ENCODE measurements around the gene FRMD4B.
A peak's percentile ranks its signal among the peaks of the same experiment; 100 is the strongest.
"Not testable (repeated sequence)": the region's sequence is repeated elsewhere in the genome, so short reads cannot be mapped to it uniquely, and the experiment has no call there.

FRMD4B gene

DNA sequence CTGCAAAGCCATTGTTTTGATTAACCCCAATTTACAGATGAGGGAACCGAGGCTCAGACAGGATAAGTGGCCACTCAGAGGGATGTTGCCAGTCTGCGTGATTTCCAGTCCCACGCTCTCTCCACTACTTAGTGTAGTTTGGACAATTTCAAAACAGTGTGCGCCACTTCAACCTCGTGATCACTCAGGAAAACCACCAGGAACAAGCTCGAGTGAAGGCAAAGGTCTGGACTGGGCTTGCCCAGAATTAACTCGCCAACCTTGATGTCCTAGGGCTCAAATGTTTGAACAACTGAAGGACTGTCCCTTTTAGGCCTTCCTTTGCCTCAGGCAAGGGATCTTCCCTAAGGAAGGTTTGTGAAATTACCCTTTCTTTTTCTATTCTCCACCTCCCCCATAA is 139.3 kb downstream of the FRMD4B start:
- Mint-ChIP-seq H3K9me3 (no peaks in the 10 kb centered on the region), H3K4me3 (no peak overlapping the region), H3K27ac (no peak overlapping the region), H3K27me3 (no peaks in the 10 kb centered on the region), H3K4me1 (no peaks in the 10 kb centered on the region), H3K36me3 (no peaks in the 10 kb centered on the region)
- no peak for ATAC-seq

DNA sequence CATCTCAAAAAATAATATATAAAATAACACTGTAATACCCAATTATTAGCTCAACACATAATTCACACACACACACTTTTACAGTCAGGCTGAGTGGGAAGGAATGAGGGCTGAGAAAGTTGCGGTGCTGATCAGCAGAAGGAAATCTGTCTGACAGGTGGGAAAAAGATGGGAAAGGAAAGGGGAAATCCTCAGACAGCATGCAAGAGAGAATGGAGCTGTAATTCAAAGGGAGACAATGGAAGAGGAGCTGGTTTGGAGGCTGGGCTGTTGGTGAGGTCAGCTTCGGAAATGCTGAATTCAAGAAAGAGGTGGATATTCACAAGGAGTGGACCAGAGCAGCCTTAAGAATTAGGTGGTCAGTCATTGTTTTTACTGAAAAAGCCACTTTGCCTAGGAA is 141.8 kb downstream of the FRMD4B start:
- Mint-ChIP-seq H3K27me3 (no peaks in the 10 kb centered on the region), H3K4me1 (no peaks in the 10 kb centered on the region), H3K27ac (no peak overlapping the region), H3K9me3 (no peaks in the 10 kb centered on the region), H3K4me3 (no peak overlapping the region), H3K36me3 (no peaks in the 10 kb centered on the region)
- no peak for ATAC-seq

DNA sequence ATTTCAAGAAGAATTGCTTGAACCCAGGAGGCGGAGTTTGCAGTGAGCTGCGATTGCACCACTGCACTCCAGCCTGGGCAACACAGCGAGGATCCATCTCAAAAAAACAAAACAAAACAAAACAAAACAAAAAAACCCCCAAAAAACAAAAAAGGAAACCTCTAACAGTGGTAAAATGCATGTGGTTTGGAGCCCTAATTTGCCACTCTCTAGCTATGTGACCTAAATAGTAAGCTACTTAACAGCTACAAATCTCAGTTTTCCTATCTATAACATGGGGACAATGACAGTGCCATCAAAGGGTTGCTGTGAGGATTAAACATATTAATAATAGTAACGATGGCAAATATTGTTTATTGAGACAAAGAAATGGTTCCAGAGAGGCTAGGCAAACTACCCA is 144.1 kb downstream of the FRMD4B start:
- no peaks in the 10 kb centered on the region for H3K36me3 Mint-ChIP-seq
- H3K9me3 Mint-ChIP-seq, result no peaks in the 10 kb centered on the region
- no peak overlapping the region for H3K4me3 Mint-ChIP-seq
- no peaks in the 10 kb centered on the region for H3K27me3 Mint-ChIP-seq
- no peak for ATAC-seq
- H3K4me1 Mint-ChIP-seq, result no peaks in the 10 kb centered on the region
- H3K27ac Mint-ChIP-seq, result no peak overlapping the region

DNA sequence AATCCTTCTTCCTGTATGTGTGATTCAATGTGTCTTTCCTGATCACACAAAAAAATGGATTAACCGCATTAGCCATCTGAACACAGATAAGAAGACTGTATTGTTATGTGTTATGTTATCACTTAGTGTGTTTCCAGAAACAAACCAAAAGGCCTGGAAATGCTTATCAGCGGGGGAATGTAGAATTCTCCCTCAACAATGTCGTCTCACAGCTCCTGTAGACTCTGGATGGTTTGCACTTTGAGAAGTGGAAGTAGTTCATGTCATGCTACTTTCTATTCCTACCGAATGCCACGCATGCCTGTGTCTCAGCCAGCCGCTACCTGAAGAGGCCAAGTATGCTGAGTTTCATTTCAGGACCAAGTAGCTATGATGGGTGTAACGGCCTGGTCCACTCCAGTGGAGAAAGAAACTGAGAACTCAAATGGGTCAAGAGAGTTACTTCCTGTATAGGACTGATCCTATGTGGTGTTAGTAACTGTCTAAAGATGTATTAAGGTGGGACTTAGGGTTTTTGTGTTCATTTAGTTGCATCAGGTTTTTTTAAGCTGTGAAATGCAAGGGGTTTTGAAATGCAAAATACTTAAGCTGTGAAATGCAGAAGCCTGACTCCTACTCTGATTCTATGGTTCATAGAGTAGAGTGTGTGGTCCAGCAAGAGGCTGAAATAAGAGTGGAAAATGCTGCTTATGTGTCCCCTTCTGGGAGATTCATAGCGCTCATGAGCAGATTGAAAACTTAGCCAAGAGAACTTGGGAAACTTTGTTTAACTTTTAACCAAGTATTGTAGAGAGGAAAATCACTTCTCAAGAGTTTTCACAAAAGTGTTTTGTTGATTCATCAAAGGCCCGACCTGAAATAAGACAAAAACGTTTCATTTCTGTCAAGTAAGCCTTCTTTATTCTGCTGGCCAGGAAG is 145.0 kb downstream of the FRMD4B start:
- Mint-ChIP-seq H3K4me3 (no peak overlapping the region), H3K36me3 (no peaks in the 10 kb centered on the region), H3K27ac (no peak overlapping the region)

DNA sequence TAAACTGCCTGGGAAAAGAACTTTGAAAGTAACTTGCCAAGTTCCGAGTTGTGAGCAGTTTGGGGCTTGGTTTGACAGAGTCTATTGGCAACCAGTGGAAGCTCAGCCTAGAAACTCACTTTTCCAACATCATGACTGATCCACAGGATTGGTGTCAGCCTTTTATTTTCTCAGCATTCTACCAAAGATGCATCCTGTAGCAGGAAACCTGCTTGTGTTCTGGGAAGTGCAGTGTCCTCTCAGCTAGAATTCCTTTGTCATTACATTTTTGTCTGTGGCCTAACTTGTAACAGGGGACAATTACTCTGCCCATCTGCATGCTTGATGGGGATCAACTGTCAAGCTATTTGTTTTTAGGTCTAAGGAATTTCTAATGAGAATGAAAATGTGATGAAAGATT is 146.8 kb downstream of the FRMD4B start:
- no peaks in the 10 kb centered on the region for H3K36me3 Mint-ChIP-seq
- H3K27ac Mint-ChIP-seq, result no peak overlapping the region
- H3K9me3 Mint-ChIP-seq, result no peaks in the 10 kb centered on the region
- no peak overlapping the region for H3K4me3 Mint-ChIP-seq
- no peaks in the 10 kb centered on the region for H3K27me3 Mint-ChIP-seq
- H3K4me1 Mint-ChIP-seq, result no peaks in the 10 kb centered on the region
- ATAC-seq, result no peak

More for the DNA sequence above, 145.0 kb downstream of the FRMD4B start:
- Mint-ChIP-seq H3K4me1 (no peaks in the 10 kb centered on the region), H3K27me3 (no peaks in the 10 kb centered on the region), H3K9me3 (no peaks in the 10 kb centered on the region)
- peak; percentile 11 for ATAC-seq

- Mint-ChIP-seq H3K9me3 (no peaks in the 10 kb centered on the region), H3K4me3 (no peak overlapping the region), H3K36me3 (no peaks in the 10 kb centered on the region), H3K4me1 (no peaks in the 10 kb centered on the region), H3K27ac (no peak overlapping the region), H3K27me3 (no peaks in the 10 kb centered on the region)
- ATAC-seq, result no peak
These were observed 148.8 kb downstream of the FRMD4B start for GRCh38 chr3:69236812-69237707.

DNA sequence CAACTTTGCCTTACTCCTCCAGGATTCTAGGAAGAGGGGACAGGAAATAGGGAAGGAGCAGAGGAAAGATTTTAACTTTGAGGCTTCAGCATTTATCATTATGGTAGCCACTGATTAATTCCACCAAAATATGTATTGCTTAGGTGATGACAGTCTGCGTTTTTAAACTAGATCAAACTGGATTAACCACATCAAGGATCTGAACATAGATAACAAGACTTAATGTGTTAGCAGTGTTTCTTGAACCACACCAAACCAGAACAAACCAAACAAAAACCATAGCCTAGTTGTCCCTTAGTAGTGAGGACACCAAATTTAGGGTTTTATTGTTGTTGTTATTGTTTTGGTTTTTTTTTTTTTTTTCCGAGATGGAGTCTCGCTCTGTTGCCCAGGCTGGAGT is 150.0 kb downstream of the FRMD4B start:
- ATAC-seq, result no peak
- Mint-ChIP-seq H3K36me3 (no peaks in the 10 kb centered on the region), H3K4me1 (no peaks in the 10 kb centered on the region), H3K4me3 (no peak overlapping the region), H3K27me3 (no peaks in the 10 kb centered on the region), H3K27ac (no peak overlapping the region), H3K9me3 (no peaks in the 10 kb centered on the region)

GRCh38 chr3:69235227-69235626 is 150.7 kb downstream of the FRMD4B start:
- H3K27me3 Mint-ChIP-seq, H3K4me3 Mint-ChIP-seq, H3K27ac Mint-ChIP-seq, H3K9me3 Mint-ChIP-seq, H3K36me3 Mint-ChIP-seq, ATAC-seq, H3K4me1 Mint-ChIP-seq: not testable (repeated sequence)

DNA sequence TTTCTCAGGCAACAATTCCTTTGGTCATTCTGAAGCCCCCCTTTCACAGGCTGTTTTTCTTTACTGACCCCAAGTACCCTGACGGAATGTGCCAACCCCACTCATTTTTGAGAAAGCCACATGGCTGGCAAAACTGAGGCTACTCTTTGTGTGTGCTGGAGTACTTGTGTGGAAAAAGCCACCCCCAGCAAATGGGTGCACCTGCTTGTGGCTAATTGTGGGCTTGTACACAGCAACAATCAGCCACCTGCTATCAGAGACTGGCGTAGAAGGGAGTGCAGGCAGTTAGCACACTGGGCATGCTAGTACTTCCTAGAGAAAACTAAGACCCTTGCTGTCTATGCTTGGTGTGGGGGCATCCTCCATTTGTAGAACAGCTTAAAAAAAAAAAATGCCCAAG is 153.4 kb downstream of the FRMD4B start:
- Mint-ChIP-seq H3K4me1 (no peaks in the 10 kb centered on the region), H3K27me3 (no peaks in the 10 kb centered on the region), H3K9me3 (no peaks in the 10 kb centered on the region), H3K4me3 (no peak overlapping the region), H3K27ac (no peak overlapping the region), H3K36me3 (no peaks in the 10 kb centered on the region)
- no peak for ATAC-seq

- Mint-ChIP-seq H3K9me3 (no peaks in the 10 kb centered on the region), H3K27ac (no peak overlapping the region), H3K27me3 (no peaks in the 10 kb centered on the region), H3K4me1 (no peaks in the 10 kb centered on the region), H3K4me3 (no peak overlapping the region), H3K36me3 (no peaks in the 10 kb centered on the region)
- ATAC-seq, result no peak
These were observed 153.9 kb downstream of the FRMD4B start for GRCh38 chr3:69231929-69232440.

DNA sequence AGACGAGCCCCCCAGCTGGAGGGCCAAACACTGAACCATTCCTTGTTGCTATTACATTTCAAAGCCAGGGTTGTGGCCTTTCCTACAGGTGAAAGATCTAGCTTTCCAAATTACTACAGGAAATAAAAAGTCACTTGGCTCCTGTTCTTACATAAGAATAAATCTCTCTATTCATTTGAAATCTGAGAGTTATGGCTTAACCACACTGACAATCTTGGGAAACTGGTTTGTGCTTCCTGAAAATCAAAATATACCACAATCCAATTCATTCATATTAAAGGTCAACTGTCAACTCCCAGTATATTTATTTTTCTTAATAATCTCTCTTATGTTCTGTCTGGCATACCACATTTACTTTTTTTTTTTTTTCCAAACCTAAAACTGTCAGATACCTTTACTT is 159.8 kb downstream of the FRMD4B start:
- H3K4me3 Mint-ChIP-seq, result no peak overlapping the region
- H3K9me3 Mint-ChIP-seq, result no peaks in the 10 kb centered on the region
- no peaks in the 10 kb centered on the region for H3K4me1 Mint-ChIP-seq
- no peak overlapping the region for H3K27ac Mint-ChIP-seq
- no peaks in the 10 kb centered on the region for H3K27me3 Mint-ChIP-seq
- no peak for ATAC-seq
- H3K36me3 Mint-ChIP-seq, result no peaks in the 10 kb centered on the region

GRCh38 chr3:69219101-69219708 is 166.7 kb downstream of the FRMD4B start:
- H3K9me3 Mint-ChIP-seq, result no peaks in the 10 kb centered on the region
- H3K4me1 Mint-ChIP-seq, result no peaks in the 10 kb centered on the region
- no peaks in the 10 kb centered on the region for H3K36me3 Mint-ChIP-seq
- no peak overlapping the region for H3K4me3 Mint-ChIP-seq
- H3K27ac Mint-ChIP-seq, result no peak overlapping the region
- peaks cover 8% of the 10 kb centered on the region for H3K27me3 Mint-ChIP-seq
- ATAC-seq, result no peak

GRCh38 chr3:69218079-69218478 is 167.8 kb downstream of the FRMD4B start:
- H3K9me3 Mint-ChIP-seq, result no peaks in the 10 kb centered on the region
- H3K36me3 Mint-ChIP-seq, result no peaks in the 10 kb centered on the region
- H3K4me3 Mint-ChIP-seq, result no peak overlapping the region
- peaks cover 8% of the 10 kb centered on the region for H3K27me3 Mint-ChIP-seq
- no peak for ATAC-seq
- no peak overlapping the region for H3K27ac Mint-ChIP-seq
- H3K4me1 Mint-ChIP-seq, result no peaks in the 10 kb centered on the region

- H3K9me3 Mint-ChIP-seq, result no peaks in the 10 kb centered on the region
- H3K4me1 Mint-ChIP-seq, result no peaks in the 10 kb centered on the region
- H3K36me3 Mint-ChIP-seq, result no peaks in the 10 kb centered on the region
- peaks cover 8% of the 10 kb centered on the region for H3K27me3 Mint-ChIP-seq
- no peak overlapping the region for H3K27ac Mint-ChIP-seq
- no peak overlapping the region for H3K4me3 Mint-ChIP-seq
- ATAC-seq, result no peak
These were observed 168.9 kb downstream of the FRMD4B start for GRCh38 chr3:69216981-69217380.

- Mint-ChIP-seq H3K27me3 (peaks cover 5% of the 10 kb centered on the region), H3K9me3 (no peaks in the 10 kb centered on the region), H3K36me3 (no peaks in the 10 kb centered on the region), H3K4me3 (no peak overlapping the region), H3K4me1 (no peaks in the 10 kb centered on the region), H3K27ac (no peak overlapping the region)
- ATAC-seq, result no peak
These were observed 171.6 kb downstream of the FRMD4B start for GRCh38 chr3:69214241-69214640.

Measured in stimulated activated memory B cell treated with anti-CD40 and anti-IgM and Interleukin-4, amounts not matched to agents 10 μg/mL and 1 μg/mL and 100 μg/mL, for 72 hours (primary cell).